ENCODE results near the gene MCIDAS. TPM values are rescaled to one million over a fixed set of nuclear protein-coding genes. Genes with fewer than 3 reads are reported as not detected.
A peak's percentile ranks its signal among the peaks of the same experiment; 100 is the strongest.

The MCIDAS gene
- total and polyA plus RNA-seq, 4 donors, result not detected

GRCh38 chr5:55232271-55232984 lies 5.3 kb upstream of the MCIDAS start:
- Histone ChIP-seq H3K36me3 (ENCODE audit: control insufficient read depth in 4 of 4, insufficient read depth in 3 of 4, low read depth in 1 of 4, low read length in 3 of 4) (no peaks in the 10 kb centered on the region), H3K9ac (ENCODE audit: low read depth in 1 of 2, low read length in 2 of 2) (no peak overlapping the region), H3K4me3 (ENCODE audit: low read depth in 1 of 3, low read length in 3 of 3) (peak overlapping the region; percentile 30 to 56 (median 49)), H3K27ac (ENCODE audit: low read depth in 1 of 2, low read length in 2 of 2) (no peak overlapping the region), H3K4me1 (ENCODE audit: control insufficient read depth in 4 of 4, insufficient read depth in 4 of 4, low read length in 3 of 4) (peaks cover 13 to 42% (median 35%) of the 10 kb centered on the region in 4 donors), H3K9me3 (ENCODE audit: control insufficient read depth in 4 of 4, low read length in 3 of 4) (peaks cover 0 to 2% (median 0%) of the 10 kb centered on the region in 4 donors), H3K27me3 (ENCODE audit: control insufficient read depth in 4 of 4, insufficient read depth in 4 of 4, low read length in 3 of 4) (peaks cover 0 to 34% (median 16%) of the 10 kb centered on the region in 4 donors)
- TF ChIP-seq JUND (IDR thresholded peaks at IDR 0.05) (no peak), REST (IDR thresholded peaks at IDR 0.05) (no peak), ZBTB33 (IDR thresholded peaks at IDR 0.05) (no peak), FOXA2 (IDR thresholded peaks at IDR 0.05) (no peak), GABPA (IDR thresholded peaks at IDR 0.05 in 1 of 2, conservative IDR thresholded peaks at IDR 0.05 in 1 of 2) (no peak), ATF3 (IDR thresholded peaks at IDR 0.05) (no peak), TAF1 (conservative IDR thresholded peaks at IDR 0.05) (no peak), CTCF (IDR thresholded peaks at IDR 0.05; ENCODE audit: low read depth, low read length, missing input control) (no peak), YY1 (IDR thresholded peaks at IDR 0.05) (no peak), HNF4A (conservative IDR thresholded peaks at IDR 0.05) (no peak), RXRA (IDR thresholded peaks at IDR 0.05) (no peak), MAX (IDR thresholded peaks at IDR 0.05) (no peak), NR2F2 (IDR thresholded peaks at IDR 0.05) (no peak), EGR1 (IDR thresholded peaks at IDR 0.05; ENCODE audit: low read depth in 2 of 2) (no peak), RAD21 (IDR thresholded peaks at IDR 0.05) (no peak), SP1 (IDR thresholded peaks at IDR 0.05) (no peak), FOXA1 (IDR thresholded peaks at IDR 0.05) (no peak), HNF4G (IDR thresholded peaks at IDR 0.05) (no peak)
- no peak for DNase-seq (ENCODE audit: low spot score)
- 3% methylated on average over 45 of the region's 45 CpGs for WGBS

All from liver (tissue), 9 donors.